Testis (tissue), 3 donors: ENCODE results near the gene POU2AF1. TPM values are rescaled to one million over a fixed set of nuclear protein-coding genes. Genes with fewer than 3 reads are reported as not detected.

Experiments used
- DNase-seq: peaks from one replicate; pipeline ENCODE4 v3.0.0-alpha.2; 2019
- H3K27ac ChIP-seq, 2 donors: fragments of 200-600 bp; sonication (generic); one replicate each; pipeline ENCODE4 v1.5.1; 2019
- H3K27me3 ChIP-seq: fragments of 200-600 bp; sonication (generic); one replicate; pipeline ENCODE4 v1.5.1; 2019
- H3K36me3 ChIP-seq: fragments of 200-600 bp; sonication (generic); one replicate; pipeline ENCODE4 v1.5.1; 2017; ENCODE audit warnings: low read depth; ENCODE audit errors: missing control alignments
- H3K4me1 ChIP-seq: fragments of 200-600 bp; sonication (generic); one replicate; pipeline ENCODE4 v1.5.1; 2019
- H3K4me3 ChIP-seq, 2 donors: fragments of 200-600 bp; sonication (generic); one replicate each; pipeline ENCODE4 v1.5.1; 2017 to 2019
- H3K9me3 ChIP-seq: fragments of 200-600 bp; sonication (generic); one replicate; pipeline ENCODE4 v1.5.1; 2017
- CTCF ChIP-seq, 3 experiments: fragments of 450-650 bp in 2 of 3; fragments of 200-600 bp in 1 of 3; sonication (generic) in 1 of 3; IDR thresholded peaks; one replicate each; pipeline ENCODE4 v1.5.1; 2016 to 2019; ENCODE audit warnings: antibody characterized with exemption in 3 of 3, mild to moderate bottlenecking in 2 of 3, moderate library complexity in 1 of 3
- POLR2A ChIP-seq: fragments of 450-650 bp; IDR thresholded peaks from one replicate; pipeline ENCODE4 v1.6.1; 2017; ENCODE audit warnings: antibody characterized with exemption, mild to moderate bottlenecking, moderate library complexity
- WGBS, 2 donors: methylation state at CpG; one replicate each; pipeline ENCODE4 v1.1.5; 2018; 5-methylcytosine and 5-hydroxymethylcytosine counted together
- intact Hi-C: fragments of 100-400 bp; cut with DNase I; formaldehyde crosslinking; loops from one replicate; pipeline ENCODE4 v1.15.1; 2023; ENCODE audit warnings: low total_unique reads
- polyA plus RNA-seq: library from polyadenylated mRNA; stranded (reverse); fragments of 350-450 nt; fragmentation: Illumina TruSeq; extraction: RNeasy Lipid Tissue Mini Kit (QIAGEN cat#74804); gene quantifications from one replicate; pipeline ENCODE4 v1.2.3, GENCODE V29; 2014; ENCODE audit warnings: low read depth, low replicate concordance; ENCODE audit not compliant: insufficient read depth
- total RNA-seq, 2 donors: library from RNA; depleted of rRNA; stranded (reverse); fragments of >200 nt; gene quantifications; one replicate each; pipeline ENCODE4 v1.2.3, GENCODE V29; 2016

POU2AF1 gene
- total and polyA plus RNA-seq, 3 donors from 2014 or later = 2.7 to 4.6 (median 2.8) TPM

GRCh38 chr11:111412293-111412692 is 33.2 kb upstream of the POU2AF1 start:
- no peaks in the 10 kb centered on the region for H3K9me3 ChIP-seq
- H3K27me3 ChIP-seq = no peaks in the 10 kb centered on the region
- no peak overlapping the region for H3K4me3 ChIP-seq
- 90% methylated on average over 3 of the region's 3 CpGs for WGBS, 2 donors
- H3K4me1 ChIP-seq = peaks cover 6% of the 10 kb centered on the region
- no peak overlapping the region for H3K27ac ChIP-seq
- TF ChIP-seq POLR2A = no peak
- no peak for TF ChIP-seq CTCF (IDR thresholded peaks at IDR 0.05)
- intact Hi-C loops = no loop called here
- DNase-seq = no peak
- H3K36me3 ChIP-seq = no peaks in the 10 kb centered on the region

- Histone ChIP-seq H3K4me1 (no peaks in the 10 kb centered on the region), H3K9me3 (no peaks in the 10 kb centered on the region), H3K4me3 (no peak overlapping the region), H3K27ac (no peak overlapping the region), H3K27me3 (no peaks in the 10 kb centered on the region), H3K36me3 (no peaks in the 10 kb centered on the region)
- 46 to 90% methylated on average over 1 to 2 of the region's 2 CpGs for WGBS, 2 donors
- intact Hi-C loops = no loop called here
- TF ChIP-seq CTCF (IDR thresholded peaks at IDR 0.05) (no peak), POLR2A (no peak)
- no peak for DNase-seq
Observed at GRCh38 chr11:111411456-111411855, 32.4 kb upstream of the POU2AF1 start.

DNA sequence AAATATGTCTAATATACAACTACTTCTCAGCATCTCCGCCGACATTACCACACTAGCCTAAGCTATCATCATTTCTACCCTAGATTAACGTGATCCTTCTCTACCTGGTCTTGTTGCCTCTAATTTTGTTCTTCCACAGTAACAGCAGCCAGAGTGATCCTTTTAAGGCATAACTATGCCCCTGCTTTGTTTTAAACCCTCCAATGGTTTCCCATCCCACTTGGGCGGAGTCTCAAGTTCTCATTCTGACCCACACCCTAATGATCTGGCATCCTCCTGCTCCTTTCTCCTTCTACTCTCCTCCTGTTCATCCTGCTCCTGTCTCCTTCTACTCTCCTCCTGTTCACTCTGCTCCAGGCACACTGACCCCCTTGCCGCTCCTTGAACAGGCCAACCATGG is 31.9 kb upstream of the POU2AF1 start:
- intact Hi-C loops = no loop called here
- WGBS, 2 donors = 98 to 99% methylated on average over 5 of the region's 5 CpGs

DNA sequence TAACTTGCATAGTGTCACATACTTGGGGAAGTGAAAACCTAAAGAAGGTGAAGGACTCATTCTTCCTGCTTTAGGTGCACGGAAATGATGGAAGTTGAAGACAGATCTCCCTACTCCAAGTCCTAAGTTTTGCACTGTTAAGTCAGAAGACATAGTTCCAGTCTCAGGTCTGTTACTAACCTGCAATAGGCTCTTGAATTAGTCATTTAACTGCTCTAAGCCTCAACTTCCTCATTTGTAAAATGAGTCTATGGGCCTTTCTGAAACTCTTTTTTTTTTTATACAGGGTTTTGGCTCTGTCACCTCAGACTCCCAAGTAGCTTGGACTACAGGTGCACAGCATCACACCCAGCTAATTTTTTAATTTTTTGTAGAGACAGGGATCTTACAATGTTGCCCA is 30.8 kb upstream of the POU2AF1 start:
- no peaks in the 10 kb centered on the region for H3K9me3 ChIP-seq
- DNase-seq = no peak
- H3K36me3 ChIP-seq = no peaks in the 10 kb centered on the region
- H3K27me3 ChIP-seq = no peaks in the 10 kb centered on the region
- WGBS, 2 donors = 85 to 89% methylated on average over 1 of the region's 1 CpG
- no peak overlapping the region for H3K4me3 ChIP-seq
- H3K4me1 ChIP-seq = no peaks in the 10 kb centered on the region
- no peak overlapping the region for H3K27ac ChIP-seq
- TF ChIP-seq POLR2A (no peak), CTCF (IDR thresholded peaks at IDR 0.05) (no peak)
- intact Hi-C loops = no loop called here

More for the DNA sequence above, 31.9 kb upstream of the POU2AF1 start:
- no peak for DNase-seq
- H3K4me3 ChIP-seq = no peak overlapping the region
- no peaks in the 10 kb centered on the region for H3K27me3 ChIP-seq
- no peak overlapping the region for H3K27ac ChIP-seq
- H3K36me3 ChIP-seq = no peaks in the 10 kb centered on the region
- TF ChIP-seq POLR2A (no peak), CTCF (IDR thresholded peaks at IDR 0.05) (no peak)
- H3K4me1 ChIP-seq = no peaks in the 10 kb centered on the region
- no peaks in the 10 kb centered on the region for H3K9me3 ChIP-seq
